B cell (primary cell): ENCODE data around the gene CA9. TPM values are rescaled to one million over a fixed set of nuclear protein-coding genes. Genes with fewer than 3 reads are reported as not detected.

Experiments
- ATAC-seq: fragments of 200-7000 bp; cut with Tn5 transposase; one replicate; pipeline ENCODE4 v1.10.0; 2021; ENCODE audit warnings: low read depth, mild to moderate bottlenecking, moderate number of reproducible peaks, moderate library complexity
- CTCF ChIA-PET: fragments of 350-600 bp; sonication (Branson Sonifier 250); formaldehyde crosslinking; loops from one replicate; lab custom pipeline; 2021; ENCODE audit warnings: antibody characterized with exemption, inconsistent platforms; lab: Charles Lee
- POLR2A ChIA-PET: fragments of 350-600 bp; sonication (Branson Sonifier 250); formaldehyde crosslinking; loops from one replicate; lab custom pipeline; 2021; ENCODE audit warnings: antibody characterized with exemption; lab: Charles Lee
- DNase-seq: peaks from one replicate; pipeline ENCODE4 v3.0.0; 2013
- H2AFZ ChIP-seq: 2 replicates; pipeline ENCODE4 v1.6.1; 2012; ENCODE audit warnings: mild to moderate bottlenecking, low read depth, low read length; ENCODE audit not compliant: insufficient read depth, poor library complexity, severe bottlenecking
- H3K27ac ChIP-seq, 2 donors: 1 replicate in 1 of 2; 2 replicates in 1 of 2; pipeline ENCODE4 v1.5.1; 2012 to 2013; ENCODE audit warnings: low read length in 2 of 2, mild to moderate bottlenecking in 2 of 2, moderate library complexity in 1 of 2
- H3K27me3 ChIP-seq, 4 experiments: fragments of 200-600 bp in 1 of 4; sonication (generic) in 1 of 4; replicated peaks in 1 of 4; 1 replicate in 2 of 4; 2 replicates in 2 of 4; pipeline versions ENCODE4 v1.6.1 to v1.7.0; 2013 to 2016; ENCODE audit warnings: low read length in 3 of 4, mild to moderate bottlenecking in 2 of 4, mixed read lengths in 1 of 4, moderate library complexity in 1 of 4; ENCODE audit not compliant: insufficient read depth in 4 of 4, control insufficient read depth in 3 of 4; ENCODE audit errors: control extremely low read depth in 1 of 4
- H3K36me3 ChIP-seq, 2 experiments: replicated peaks in 1 of 2; 1 replicate in 1 of 2; 2 replicates in 1 of 2; pipeline versions ENCODE4 v1.6.1 to v1.7.1; 2013; ENCODE audit warnings: low read length in 1 of 2; ENCODE audit not compliant: insufficient read depth in 2 of 2, control insufficient read depth in 1 of 2; ENCODE audit errors: control extremely low read depth in 1 of 2, extremely low read depth in 1 of 2
- H3K4me1 ChIP-seq, 2 donors: fragments of 200-600 bp in 1 of 2; sonication (generic) in 1 of 2; 1 replicate in 1 of 2; 2 replicates in 1 of 2; pipeline versions ENCODE4 v1.5.1 to v1.6.1; 2013 to 2017; ENCODE audit warnings: low read length in 2 of 2; ENCODE audit not compliant: control insufficient read depth in 2 of 2, insufficient read depth in 2 of 2
- H3K4me2 ChIP-seq: replicated peaks from 2 replicates; pipeline ENCODE3; 2012; ENCODE audit warnings: mild to moderate bottlenecking, low read depth, low read length; ENCODE audit not compliant: poor library complexity, severe bottlenecking
- H3K4me3 ChIP-seq, 5 experiments: fragments of 200-600 bp in 1 of 5; sonication (generic) in 1 of 5; 1 replicate in 3 of 5; 2 replicates in 2 of 5; pipeline versions ENCODE4 v1.5.1 to v1.7.0; 2011 to 2016; ENCODE audit warnings: low read length in 4 of 5, mild to moderate bottlenecking in 4 of 5, low read depth in 2 of 5, control low read depth in 1 of 5, moderate library complexity in 1 of 5; ENCODE audit not compliant: insufficient read depth in 1 of 5; ENCODE audit errors: control extremely low read depth in 1 of 5, extremely low read depth in 1 of 5
- H3K79me2 ChIP-seq: fragments of 200-600 bp; sonication (generic); one replicate; pipeline ENCODE4 v1.6.0; 2016; ENCODE audit warnings: low read length; ENCODE audit not compliant: control insufficient read depth, insufficient read depth
- H3K9ac ChIP-seq: fragments of 200-600 bp; sonication (generic); 2 replicates; pipeline ENCODE4 v1.6.1; 2017; ENCODE audit warnings: mild to moderate bottlenecking, low read length, moderate library complexity
- H3K9me3 ChIP-seq, 3 donors: one replicate each; pipeline versions ENCODE4 v1.6.1 to v1.7.1; 2013; ENCODE audit warnings: low read length in 2 of 3; ENCODE audit not compliant: control insufficient read depth in 2 of 3, insufficient read depth in 1 of 3; ENCODE audit errors: control extremely low read depth in 1 of 3
- H4K20me1 ChIP-seq: 2 replicates; pipeline ENCODE4 v1.6.0; 2012; ENCODE audit warnings: mild to moderate bottlenecking, low read length; ENCODE audit not compliant: insufficient read depth, control insufficient read depth, poor library complexity, severe bottlenecking
- H3K27ac Mint-ChIP-seq: one replicate; pipeline ENCODE4 v1.8.0; 2021; ENCODE audit warnings: mixed read lengths
- H3K27me3 Mint-ChIP-seq: one replicate; pipeline ENCODE4 v1.8.0; 2021; ENCODE audit warnings: mixed read lengths
- H3K4me1 Mint-ChIP-seq: one replicate; pipeline ENCODE4 v1.8.0; 2021; ENCODE audit warnings: mixed read lengths
- H3K4me3 Mint-ChIP-seq: one replicate; pipeline ENCODE4 v1.8.0; 2021; ENCODE audit warnings: mixed read lengths
- H3K9me3 Mint-ChIP-seq: one replicate; pipeline ENCODE4 v1.8.0; 2022; ENCODE audit warnings: mixed read lengths; ENCODE audit not compliant: insufficient read depth
- EZH2 ChIP-seq: IDR thresholded peaks from 2 replicates; pipeline ENCODE4 v1.6.1; 2012; ENCODE audit warnings: borderline replicate concordance, low read depth, mild to moderate bottlenecking, moderate library complexity, low read length; ENCODE audit not compliant: insufficient read depth, poor library complexity, severe bottlenecking
- WGBS: methylation state at CpG from one replicate; pipeline ENCODE4 v1.1.5; 2013; ENCODE audit warnings: missing lambda C conversion rate; ENCODE audit not compliant: insufficient coverage; 5-methylcytosine and 5-hydroxymethylcytosine counted together
- intact Hi-C: fragments of 100-400 bp; cut with micrococcal nuclease; formaldehyde crosslinking; loops from one replicate; pipeline ENCODE4 v1.10.0; 2022
- polyA plus RNA-seq: library from polyadenylated mRNA; depleted of rRNA; stranded (reverse); fragments of >200 nt; gene quantifications from 2 replicates; pipeline ENCODE4 v1.2.3, GENCODE V29; 2012
- total RNA-seq, 2 donors: library from RNA; stranded (reverse); fragments of 120-200 nt in 1 of 2; gene quantifications; 1 replicate in 1 of 2; 2 replicates in 1 of 2; pipeline versions ENCODE4 v1.2.3 to v1.2.4, GENCODE V29; 2013 to 2022
- TF ChIP-seq, protein P1 (sequence below): fragments of 200-600 bp; IDR thresholded peaks from one replicate; pipeline ENCODE4 v1.8.0; 2022; ENCODE audit warnings: antibody characterized with exemption, mild to moderate bottlenecking

The CA9 gene
- total and polyA plus RNA-seq, 2 donors (not counting 1 experiment from before 2014, with no cell fraction given) = not detected

DNA sequence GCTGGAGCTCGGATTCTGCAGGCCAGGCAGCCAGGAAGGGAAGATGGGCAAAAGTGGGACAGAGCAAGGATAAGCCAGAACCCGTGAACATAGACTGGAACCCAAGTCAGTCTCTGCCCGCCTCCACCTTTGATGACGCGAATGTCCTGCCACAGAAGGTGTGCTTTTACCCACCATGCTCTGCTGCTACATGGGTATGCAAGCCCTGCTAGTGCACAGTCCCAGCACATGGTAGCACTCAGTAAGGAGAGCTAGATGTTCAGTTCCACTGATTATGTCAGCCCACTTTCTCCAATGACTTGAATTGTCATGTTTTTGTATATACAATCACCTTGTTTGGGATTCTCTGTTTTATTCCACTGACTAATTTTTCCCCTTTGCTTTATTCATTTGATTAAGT is 44.1 kb upstream of the CA9 start:
- no peaks in the 10 kb centered on the region for H3K27me3 ChIP-seq
- H4K20me1 ChIP-seq = no peaks in the 10 kb centered on the region
- no peak overlapping the region for H3K27ac ChIP-seq
- peaks cover 22 to 24% of the 10 kb centered on the region in 2 donors for H3K4me1 ChIP-seq
- H3K9me3 ChIP-seq = no peaks in the 10 kb centered on the region
- no peak overlapping the region for H3K4me3 Mint-ChIP-seq
- H3K27me3 Mint-ChIP-seq = no peaks in the 10 kb centered on the region
- H3K79me2 ChIP-seq = peaks cover 9% of the 10 kb centered on the region
- ATAC-seq = no peak
- intact Hi-C loops = no loop called here
- H3K27ac Mint-ChIP-seq = no peak overlapping the region
- no peak overlapping the region for H3K4me3 ChIP-seq
- H3K4me1 Mint-ChIP-seq = peaks cover 46% of the 10 kb centered on the region
- ChIA-PET CTCF (interaction anchor here (0.7 to 3.0 kb wide), 4 partner anchors 9 to 60 kb away, joined by 3 to 21 read pairs (median 4); partner anchors contain the start of gene TPM2), POLR2A (interaction anchor here (0.7 to 1.8 kb wide), 2 partner anchors 10 to 98 kb away, joined by 4 to 9 read pairs; no protein-coding TSS in a partner anchor)
- H3K9me3 Mint-ChIP-seq = no peaks in the 10 kb centered on the region
- H3K9ac ChIP-seq = no peak overlapping the region
- no peak overlapping the region for H2AFZ ChIP-seq
- WGBS = 100% methylated on average over 5 of the region's 5 CpGs
- no peak overlapping the region for H3K4me2 ChIP-seq
- no peaks in the 10 kb centered on the region for H3K36me3 ChIP-seq
- no peak for DNase-seq
- no peak for TF ChIP-seq EZH2
- TF ChIP-seq, protein P1, sequence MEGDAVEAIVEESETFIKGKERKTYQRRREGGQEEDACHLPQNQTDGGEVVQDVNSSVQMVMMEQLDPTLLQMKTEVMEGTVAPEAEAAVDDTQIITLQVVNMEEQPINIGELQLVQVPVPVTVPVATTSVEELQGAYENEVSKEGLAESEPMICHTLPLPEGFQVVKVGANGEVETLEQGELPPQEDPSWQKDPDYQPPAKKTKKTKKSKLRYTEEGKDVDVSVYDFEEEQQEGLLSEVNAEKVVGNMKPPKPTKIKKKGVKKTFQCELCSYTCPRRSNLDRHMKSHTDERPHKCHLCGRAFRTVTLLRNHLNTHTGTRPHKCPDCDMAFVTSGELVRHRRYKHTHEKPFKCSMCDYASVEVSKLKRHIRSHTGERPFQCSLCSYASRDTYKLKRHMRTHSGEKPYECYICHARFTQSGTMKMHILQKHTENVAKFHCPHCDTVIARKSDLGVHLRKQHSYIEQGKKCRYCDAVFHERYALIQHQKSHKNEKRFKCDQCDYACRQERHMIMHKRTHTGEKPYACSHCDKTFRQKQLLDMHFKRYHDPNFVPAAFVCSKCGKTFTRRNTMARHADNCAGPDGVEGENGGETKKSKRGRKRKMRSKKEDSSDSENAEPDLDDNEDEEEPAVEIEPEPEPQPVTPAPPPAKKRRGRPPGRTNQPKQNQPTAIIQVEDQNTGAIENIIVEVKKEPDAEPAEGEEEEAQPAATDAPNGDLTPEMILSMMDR = no peak

DNA sequence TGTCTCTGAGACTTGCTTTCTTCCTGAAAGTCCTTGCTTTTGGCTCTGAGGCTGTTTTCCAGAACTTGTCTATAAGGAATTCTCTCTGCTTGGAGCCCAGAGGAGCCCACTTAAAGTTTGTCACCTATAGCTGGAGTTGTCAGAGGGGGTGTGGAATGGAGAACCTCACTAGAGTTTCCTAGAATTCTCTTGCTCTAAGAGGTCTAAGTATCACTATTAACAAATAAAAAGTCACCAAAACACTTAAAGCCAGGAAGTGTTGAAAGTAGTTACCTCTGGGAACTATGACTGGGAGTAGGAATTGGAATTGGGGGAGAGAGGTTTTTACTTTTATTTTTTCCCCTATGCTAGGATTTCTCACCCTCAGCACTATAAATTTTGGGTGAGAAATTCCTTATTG is 38.0 kb upstream of the CA9 start:
- Histone ChIP-seq H3K4me2 (peak overlapping the region; percentile 63), H3K9ac (peak overlapping the region; percentile 53)
- H3K4me3 Mint-ChIP-seq = peak overlapping the region; percentile 68

More for the DNA sequence above, 38.0 kb upstream of the CA9 start:
- H3K4me1 Mint-ChIP-seq = peaks cover 66% of the 10 kb centered on the region
- Histone ChIP-seq H3K27me3 (no peaks in the 10 kb centered on the region), H3K36me3 (peaks cover 0 to 3% of the 10 kb centered on the region in 2 experiments), H3K79me2 (peaks cover 14% of the 10 kb centered on the region), H2AFZ (no peak overlapping the region), H3K4me1 (peaks cover 67 to 68% of the 10 kb centered on the region in 2 donors), H3K27ac (peak overlapping the region; percentile 88 to 95), H3K4me3 (peak overlapping the region in 2 of 5 experiments; percentile 5 to 45), H4K20me1 (no peaks in the 10 kb centered on the region), H3K9me3 (peaks cover 0 to 3% (median 0%) of the 10 kb centered on the region in 3 donors)
- POLR2A ChIA-PET = interaction anchor here (0.7 to 2.1 kb wide), 8 partner anchors 11 to 31 kb away, joined by 3 to 17 read pairs (median 5); partner anchors contain the start of genes CCDC107, RMRP and TESK1
- no peaks in the 10 kb centered on the region for H3K9me3 Mint-ChIP-seq
- ATAC-seq (no peak), DNase-seq (no peak)
- intact Hi-C loops = loop anchor here (1.0 kb wide), 2 partner anchors 11 to 16 kb away; no protein-coding TSS in a partner anchor
- TF ChIP-seq, protein P1 = no peak
- TF ChIP-seq EZH2 = no peak
- no peaks in the 10 kb centered on the region for H3K27me3 Mint-ChIP-seq
- peak overlapping the region; percentile 91 for H3K27ac Mint-ChIP-seq
- CTCF ChIA-PET = interaction anchor here (0.9 to 3.1 kb wide), 8 partner anchors 10 to 96 kb away, joined by 3 to 19 read pairs (median 4); partner anchors contain the start of genes CREB3, SIT1 and TLN1
